GM19324 (cell line): Measurements from ENCODE around the gene IL23R.
"Not testable (repeated sequence)": the region's sequence is repeated elsewhere in the genome, so short reads cannot be mapped to it uniquely, and the experiment has no call there.

Experiments used
- ATAC-seq: cut with Tn5 transposase; IDR thresholded peaks from one replicate; pipeline ENCODE4 v1.9.1; 2021; ENCODE audit warnings: mild to moderate bottlenecking, moderate library complexity; ENCODE audit not compliant: unreplicated experiment, low FRiP score

The IL23R gene

DNA sequence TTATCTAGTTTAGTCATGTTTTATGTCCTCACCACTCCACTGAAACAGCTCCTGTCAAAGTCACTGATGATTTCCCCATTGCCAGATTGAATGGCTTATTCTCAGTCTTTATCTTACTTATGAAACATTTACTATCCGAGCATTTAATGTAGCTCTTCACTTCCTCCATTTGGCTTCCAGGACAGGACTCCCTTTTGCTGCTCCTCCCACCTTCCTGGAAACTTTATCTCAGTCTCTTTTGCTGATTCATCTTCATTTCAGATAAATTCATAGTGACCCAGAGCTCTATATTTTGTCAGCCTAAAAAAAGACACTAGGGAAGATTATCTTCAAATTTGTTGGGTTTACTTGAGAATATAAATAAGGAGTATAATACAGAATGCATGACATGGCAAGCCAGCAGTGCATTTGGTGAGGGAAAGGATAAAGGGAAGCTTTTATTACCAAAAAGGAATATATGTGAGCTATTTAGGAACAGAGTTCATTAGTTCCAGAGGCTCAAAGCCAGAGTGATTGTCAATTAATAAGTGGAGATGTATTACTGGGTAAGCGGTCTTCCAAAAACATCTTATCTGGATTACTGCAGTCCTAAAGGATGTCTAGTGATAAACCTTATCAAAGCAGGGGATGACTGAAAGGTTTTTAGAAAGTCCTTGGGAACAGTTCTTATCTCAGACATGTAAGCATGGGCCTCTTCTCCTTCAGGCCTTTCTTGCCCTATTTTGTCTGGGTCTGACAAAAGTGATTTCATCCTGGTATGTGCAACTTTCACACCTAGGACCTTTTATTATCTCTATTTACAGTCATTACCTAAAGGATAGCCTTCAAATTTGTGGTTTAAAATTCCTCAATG, 25.6 kb downstream of the IL23R start:
- ATAC-seq: no peak

DNA sequence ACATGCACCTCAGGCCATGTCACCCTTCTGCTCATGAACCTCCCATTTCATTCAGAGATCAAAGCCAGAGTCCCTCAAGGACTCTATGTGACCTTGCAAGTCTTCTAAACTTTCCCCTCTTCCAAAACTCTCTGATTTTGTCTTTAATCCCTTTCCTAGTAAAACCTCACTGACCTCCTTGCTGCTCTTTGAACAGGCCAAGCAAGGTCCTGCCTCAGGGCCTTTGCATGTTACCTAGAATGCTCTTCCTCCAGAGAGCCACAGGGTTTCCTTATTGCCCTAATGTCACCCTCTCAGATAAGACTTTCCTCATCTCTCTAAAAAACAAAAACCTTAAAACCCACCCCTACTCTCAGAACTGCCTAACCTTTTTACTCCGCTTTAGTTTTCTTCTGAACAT, 26.6 kb downstream of the IL23R start:
- no peak for ATAC-seq

GRCh38 chr1:67193704-67194103, 27.4 kb downstream of the IL23R start:
- no peak for ATAC-seq

DNA sequence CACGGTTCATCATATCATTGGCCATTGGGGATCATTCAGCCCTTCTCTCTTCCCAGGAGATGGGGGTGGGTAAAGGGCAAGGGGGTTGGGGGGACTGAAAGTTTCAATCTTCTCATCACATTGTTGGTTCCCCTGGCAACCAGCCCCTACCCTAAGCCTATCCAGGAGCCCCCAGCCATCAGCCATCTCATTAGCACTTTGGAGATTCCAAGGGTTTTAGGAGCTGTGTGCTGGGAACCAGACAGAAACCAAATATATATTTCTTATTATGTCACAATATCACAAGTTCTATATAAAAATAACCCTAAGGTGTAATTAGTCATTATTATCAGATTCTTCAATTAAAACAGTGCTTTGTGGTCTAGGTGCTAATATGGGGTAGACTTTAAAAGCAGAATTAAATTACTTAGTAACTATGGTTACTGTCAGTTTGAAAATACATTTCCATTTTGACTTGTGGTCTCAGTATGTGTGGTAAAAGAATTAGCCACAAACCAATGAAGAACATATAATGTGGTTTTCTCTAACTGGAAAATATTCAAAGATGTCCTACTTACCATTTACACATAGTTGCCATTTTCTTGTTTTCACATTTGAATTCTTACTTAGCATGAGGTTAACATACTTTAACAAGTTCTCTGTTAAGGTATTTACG, 28.1 kb downstream of the IL23R start:
- ATAC-seq: peak; percentile 58

DNA sequence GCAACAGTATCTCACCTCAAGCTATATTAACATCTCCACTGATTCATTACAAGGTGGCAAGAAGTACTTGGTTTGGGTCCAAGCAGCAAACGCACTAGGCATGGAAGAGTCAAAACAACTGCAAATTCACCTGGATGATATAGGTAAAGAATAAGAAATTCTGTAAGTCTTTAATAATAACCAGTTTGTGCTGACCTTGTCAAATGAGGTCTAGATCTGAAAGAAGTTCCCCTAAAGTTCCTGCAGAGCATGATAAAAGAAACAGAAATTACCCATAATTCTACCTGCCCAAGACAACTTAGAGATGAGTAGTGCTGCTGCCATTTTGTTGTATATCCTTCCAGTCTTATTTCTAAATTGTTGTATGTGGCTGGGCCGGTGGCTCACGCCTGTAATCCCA, 34.5 kb downstream of the IL23R start:
- ATAC-seq: no peak

DNA sequence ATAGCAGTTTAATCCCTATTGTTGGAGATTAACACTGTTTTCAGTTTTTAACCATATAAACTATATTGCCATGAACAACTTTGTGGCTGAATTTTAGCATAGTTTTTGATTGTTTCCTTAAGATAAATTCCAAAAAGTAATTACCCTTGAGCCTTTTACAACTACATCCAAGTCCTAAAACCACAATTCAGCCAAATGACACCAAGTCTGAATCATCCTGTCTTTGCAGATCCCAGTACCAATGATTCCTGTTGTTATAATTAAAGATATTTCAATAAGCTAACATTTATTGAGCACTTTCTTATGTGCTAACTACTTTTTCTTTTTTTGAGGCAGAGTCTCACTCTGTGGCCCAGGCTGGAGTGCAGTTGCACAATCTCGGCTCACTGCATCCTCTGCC, 35.6 kb downstream of the IL23R start:
- no peak for ATAC-seq

DNA sequence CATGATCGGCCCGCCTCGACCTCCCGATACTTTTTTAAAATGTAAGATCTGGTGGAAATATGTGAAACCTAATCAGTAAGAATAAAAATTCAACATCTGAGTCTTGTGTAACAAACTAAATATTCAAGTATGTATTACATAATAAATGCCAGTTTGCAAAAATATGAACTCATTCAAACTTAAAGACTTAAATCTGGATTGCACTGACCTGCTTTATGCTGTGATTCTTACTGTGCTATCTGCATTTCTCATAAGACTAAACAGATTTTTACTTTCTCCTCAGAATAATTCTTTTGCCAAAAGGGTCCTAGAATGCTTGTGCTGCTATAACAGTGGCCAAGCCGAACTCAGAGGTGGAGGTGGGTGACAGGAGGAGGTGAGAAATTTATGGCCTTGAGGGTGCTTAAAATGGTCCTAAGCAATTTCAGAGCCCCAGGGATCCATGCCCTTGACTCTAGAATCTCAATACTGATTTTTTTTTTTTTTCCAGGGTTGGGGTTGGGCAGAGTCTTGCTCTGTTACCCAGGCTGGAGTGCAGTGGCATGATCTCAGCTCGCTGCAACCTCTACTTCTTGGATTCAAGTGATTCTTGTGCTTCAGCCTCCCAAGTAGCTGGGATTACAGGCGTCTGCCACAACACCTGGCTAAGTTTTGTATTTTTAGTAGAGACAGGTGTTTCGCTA, 38.2 kb downstream of the IL23R start:
- ATAC-seq: no peak

DNA sequence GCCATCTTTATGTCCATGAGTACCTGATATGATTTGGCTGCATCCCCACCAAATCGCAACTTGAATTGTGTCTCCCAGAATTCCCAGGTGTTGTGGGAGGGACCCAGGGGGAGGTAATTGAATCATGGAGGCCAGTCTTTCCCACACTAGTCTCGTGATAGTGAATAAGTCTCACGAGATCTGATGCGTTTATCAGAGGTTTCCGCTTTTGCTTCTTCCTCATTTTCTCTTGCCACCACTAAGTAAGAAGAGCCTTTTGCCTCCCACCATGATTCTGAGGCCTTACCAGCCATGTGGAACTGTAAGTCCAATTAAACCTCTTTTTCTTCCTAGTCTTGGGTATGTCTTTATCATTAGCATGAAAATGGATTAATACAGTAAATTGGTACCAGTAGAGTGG, 41.1 kb downstream of the IL23R start:
- ATAC-seq: not testable (repeated sequence)

DNA sequence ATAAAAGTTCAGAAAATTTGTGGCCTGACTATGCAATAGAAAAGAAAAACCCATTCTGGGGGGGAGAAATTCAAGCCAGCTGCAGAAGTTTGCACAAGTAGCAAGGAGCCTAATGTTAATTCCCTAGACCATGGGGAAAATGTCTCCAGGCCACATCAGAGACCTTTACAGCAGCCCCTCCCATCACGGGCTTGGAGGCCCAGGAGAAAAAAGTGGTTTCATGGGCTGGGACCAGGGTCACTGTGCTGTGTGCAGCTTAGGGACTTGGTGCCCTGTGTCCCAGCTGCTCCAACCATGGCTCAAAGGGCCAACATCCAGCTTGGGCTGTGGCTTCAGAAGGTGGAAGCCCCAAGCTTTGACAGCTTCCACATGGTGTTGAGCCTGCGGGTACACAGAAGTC, 42.0 kb downstream of the IL23R start:
- no peak for ATAC-seq

- no peak for ATAC-seq
These were observed 43.3 kb downstream of the IL23R start for GRCh38 chr1:67209521-67209920.

DNA sequence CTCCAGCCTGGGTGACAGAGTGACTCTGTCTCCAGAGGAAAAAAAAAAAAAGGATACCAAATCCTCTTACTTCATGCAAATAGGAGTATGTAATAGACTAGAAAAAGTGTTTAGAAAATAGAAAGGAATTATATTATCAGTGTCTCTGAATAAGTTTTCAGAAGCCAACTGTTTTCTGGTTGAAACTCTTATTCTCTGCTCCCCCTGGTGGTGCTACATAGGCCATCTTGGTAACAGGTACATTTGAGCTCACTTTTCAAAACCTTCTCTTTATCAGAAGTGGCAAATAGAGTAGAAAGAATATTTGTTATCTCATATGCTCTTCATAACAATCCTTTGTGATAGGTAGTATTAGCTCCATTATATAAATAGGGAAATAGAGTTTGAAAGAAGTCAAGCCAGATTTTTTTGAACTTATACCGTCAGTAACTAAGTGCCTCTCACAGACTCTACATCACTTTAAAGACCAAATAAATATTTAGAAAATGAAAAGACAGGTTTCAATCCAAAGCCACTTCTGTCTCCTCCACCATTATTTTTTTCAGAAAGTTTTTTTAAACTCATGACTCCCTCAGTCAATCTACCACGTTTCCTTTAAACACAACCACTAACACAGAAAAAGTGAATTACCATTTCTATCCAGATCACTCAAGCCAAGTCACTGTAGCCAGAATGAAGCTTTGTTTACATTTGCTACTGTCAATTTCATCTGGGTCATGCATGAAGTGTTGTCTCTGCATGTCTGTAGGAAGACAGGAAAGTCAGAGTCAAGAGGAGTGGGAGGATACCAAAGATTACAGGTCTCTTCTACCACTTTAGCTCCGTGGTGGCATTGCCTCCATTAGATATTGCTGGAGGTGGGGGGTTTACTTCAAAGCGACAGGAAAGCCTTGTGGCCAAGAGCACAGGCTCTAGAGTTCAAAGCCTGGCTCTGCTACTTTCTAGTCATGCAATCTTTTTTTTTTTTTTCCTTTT, 45.6 kb downstream of the IL23R start:
- no peak for ATAC-seq

GRCh38 chr1:67213164-67213563, 46.9 kb downstream of the IL23R start:
- no peak for ATAC-seq

GRCh38 chr1:67213948-67214347, 47.7 kb downstream of the IL23R start:
- no peak for ATAC-seq

DNA sequence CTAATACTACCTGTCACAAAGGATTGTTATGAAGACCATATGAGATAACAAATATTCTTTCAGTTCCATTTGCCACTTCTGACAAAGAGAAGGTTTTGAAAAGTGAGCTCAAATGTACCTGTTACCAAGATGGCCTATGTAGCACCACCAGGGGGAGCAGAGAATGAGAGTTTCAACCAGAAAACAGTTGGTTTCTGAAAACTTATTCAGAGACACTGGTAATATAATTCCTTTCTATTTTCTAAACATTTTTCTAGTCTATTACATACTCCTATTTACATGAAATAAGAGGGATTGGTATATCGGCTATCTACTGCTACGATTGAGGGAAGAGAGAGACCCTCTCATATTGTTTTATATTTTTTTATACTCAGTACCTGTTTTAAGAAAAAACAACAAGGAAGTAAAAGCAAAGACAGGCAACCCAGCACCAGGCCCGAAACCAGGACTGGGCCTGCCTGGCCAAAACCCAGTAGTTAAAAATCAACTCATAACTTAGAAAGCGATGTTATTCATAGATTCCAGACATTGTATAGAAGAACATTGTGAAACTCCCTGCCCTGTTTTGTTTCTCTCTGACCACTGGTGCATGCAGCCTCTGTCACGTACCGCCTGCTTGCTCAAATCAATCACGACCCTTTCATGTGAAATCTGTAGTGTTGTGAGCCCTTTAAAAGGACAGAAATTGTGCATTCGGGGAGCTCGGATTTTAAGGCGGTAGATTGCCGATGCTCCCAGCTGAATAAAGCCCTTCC, 48.3 kb downstream of the IL23R start:
- ATAC-seq: peak; percentile 92

DNA sequence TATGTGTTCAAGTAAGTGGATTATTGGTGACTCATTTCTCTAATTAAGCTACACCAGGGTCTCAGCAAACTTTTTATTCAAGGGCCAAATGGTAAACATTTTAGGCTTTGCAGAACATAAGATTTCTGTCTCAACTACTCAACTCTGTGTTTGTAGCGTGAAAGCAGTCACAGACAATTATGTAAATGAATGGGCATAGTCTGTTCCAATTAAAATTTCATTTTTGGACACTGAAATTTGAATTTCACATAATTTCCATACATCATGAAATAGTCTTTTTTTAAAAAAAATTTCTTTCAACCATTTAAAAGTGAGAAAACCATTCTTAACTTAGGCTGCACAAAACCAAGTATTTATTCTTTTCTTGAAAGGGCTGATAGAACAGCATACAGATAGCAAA, 50.1 kb downstream of the IL23R start:
- no peak for ATAC-seq

DNA sequence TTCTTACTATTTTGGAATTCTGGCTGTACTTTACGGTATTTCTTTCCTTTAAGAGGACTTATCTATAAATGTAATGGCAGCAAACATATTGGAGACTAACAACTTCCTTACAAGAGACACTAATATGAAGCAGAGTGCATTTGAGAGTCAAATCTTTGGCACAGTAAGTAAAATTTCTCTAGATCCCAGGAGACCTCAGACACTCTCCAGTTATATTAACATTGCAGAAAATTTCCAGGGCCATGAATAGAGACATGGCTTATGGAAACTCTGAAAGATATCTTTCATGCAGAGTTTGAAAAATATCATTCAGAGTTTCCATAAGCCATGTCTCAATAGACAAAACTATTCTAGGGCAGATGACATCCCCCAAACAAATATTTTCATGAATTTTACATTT, 51.2 kb downstream of the IL23R start:
- no peak for ATAC-seq

DNA sequence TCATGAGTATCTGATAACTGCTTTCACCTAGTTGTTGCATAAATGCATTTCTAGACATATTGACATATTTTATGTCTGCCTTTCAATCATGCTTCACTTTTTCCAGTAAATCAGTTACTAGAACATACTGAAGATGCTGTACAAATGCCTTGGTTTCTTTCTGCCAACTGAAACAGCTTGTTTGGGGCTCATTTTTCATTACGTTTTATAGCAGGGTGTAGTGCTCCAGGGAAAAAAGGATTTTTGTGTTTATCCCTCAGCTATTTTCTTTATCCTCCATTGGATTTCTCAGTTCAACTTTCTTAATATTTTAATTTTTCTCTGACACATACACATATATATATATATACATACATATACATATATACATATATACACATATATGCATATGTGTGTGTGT, 51.7 kb downstream of the IL23R start:
- ATAC-seq: no peak

GRCh38 chr1:67224856-67225255, 58.6 kb downstream of the IL23R start:
- no peak for ATAC-seq

- no peak for ATAC-seq
These were observed 60.4 kb downstream of the IL23R start for GRCh38 chr1:67226688-67227087.

GRCh38 chr1:67227196-67227595, 60.9 kb downstream of the IL23R start:
- ATAC-seq: no peak
